ENCODE measurements around the gene VASP.
A peak's percentile ranks its signal among the peaks of the same experiment; 100 is the strongest.

Gene VASP

DNA sequence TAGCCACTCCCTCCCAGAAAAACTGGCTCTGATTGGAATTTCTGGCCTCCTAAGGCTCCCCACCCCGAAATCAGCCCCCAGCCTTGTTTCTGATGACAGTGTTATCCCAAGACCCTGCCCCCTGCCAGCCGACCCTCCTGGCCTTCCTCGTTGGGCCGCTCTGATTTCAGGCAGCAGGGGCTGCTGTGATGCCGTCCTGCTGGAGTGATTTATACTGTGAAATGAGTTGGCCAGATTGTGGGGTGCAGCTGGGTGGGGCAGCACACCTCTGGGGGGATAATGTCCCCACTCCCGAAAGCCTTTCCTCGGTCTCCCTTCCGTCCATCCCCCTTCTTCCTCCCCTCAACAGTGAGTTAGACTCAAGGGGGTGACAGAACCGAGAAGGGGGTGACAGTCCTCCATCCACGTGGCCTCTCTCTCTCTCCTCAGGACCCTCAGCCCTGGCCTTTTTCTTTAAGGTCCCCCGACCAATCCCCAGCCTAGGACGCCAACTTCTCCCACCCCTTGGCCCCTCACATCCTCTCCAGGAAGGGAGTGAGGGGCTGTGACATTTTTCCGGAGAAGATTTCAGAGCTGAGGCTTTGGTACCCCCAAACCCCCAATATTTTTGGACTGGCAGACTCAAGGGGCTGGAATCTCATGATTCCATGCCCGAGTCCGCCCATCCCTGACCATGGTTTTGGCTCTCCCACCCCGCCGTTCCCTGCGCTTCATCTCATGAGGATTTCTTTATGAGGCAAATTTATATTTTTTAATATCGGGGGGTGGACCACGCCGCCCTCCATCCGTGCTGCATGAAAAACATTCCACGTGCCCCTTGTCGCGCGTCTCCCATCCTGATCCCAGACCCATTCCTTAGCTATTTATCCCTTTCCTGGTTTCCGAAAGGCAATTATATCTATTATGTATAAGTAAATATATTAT lies 33.3 kb upstream of the VASP start:
- no peak for DNase-seq (ENCODE audit: low read depth)

DNA sequence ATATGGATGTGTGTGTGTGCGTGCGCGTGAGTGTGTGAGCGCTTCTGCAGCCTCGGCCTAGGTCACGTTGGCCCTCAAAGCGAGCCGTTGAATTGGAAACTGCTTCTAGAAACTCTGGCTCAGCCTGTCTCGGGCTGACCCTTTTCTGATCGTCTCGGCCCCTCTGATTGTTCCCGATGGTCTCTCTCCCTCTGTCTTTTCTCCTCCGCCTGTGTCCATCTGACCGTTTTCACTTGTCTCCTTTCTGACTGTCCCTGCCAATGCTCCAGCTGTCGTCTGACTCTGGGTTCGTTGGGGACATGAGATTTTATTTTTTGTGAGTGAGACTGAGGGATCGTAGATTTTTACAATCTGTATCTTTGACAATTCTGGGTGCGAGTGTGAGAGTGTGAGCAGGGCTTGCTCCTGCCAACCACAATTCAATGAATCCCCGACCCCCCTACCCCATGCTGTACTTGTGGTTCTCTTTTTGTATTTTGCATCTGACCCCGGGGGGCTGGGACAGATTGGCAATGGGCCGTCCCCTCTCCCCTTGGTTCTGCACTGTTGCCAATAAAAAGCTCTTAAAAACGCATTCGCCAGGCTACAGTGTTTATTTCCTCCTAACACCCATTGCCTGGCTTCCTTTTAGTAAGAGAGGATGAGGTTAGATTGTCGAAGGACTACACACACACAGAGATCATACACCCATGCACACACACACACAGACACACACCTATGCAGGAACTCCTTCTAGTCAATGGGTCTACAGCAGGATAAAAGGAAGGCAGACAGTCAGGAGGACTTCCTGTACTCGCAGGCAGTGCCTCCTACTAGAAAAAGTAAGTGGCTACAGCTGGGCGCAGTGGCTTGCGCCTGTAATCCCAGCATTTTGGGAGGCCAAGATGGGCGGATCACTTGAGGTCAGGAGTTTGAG lies 32.4 kb upstream of the VASP start:
- no peak for DNase-seq (ENCODE audit: low read depth)

DNA sequence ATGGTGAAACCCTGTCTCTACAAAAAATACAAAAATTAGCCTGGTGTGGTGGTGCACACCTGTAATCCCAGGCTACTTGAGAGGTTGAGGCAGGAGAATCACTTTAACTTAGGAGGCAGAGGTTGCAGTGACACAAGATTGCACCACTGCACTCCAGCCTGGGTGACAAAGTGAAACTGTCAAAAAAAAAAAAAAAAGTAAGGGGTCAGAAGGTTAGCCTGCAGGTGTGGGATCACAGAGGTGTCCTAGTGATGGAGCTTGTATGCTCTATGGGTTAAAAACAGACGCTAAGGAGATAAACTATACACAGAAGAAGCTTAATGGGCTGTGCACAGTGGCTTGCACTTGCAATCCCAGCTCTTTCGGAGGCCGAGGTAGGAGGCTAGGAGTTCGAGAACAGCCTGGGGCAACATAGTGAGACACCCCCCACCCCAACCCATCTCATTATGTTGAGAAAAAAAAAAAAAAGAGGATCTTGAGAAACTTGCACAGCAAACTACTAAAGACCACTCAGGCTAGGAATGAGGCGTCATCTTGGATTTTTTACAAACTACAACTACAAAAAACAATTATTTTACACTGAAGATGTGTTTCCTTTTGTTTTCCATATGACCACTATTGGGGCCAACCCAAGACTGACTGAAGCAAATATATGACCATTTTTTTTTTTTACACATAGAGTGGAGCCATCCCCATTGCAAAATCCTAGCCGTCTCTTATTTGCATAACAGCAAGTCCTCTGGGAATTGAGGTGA lies 31.6 kb upstream of the VASP start:
- no peak for DNase-seq (ENCODE audit: low read depth)

DNA sequence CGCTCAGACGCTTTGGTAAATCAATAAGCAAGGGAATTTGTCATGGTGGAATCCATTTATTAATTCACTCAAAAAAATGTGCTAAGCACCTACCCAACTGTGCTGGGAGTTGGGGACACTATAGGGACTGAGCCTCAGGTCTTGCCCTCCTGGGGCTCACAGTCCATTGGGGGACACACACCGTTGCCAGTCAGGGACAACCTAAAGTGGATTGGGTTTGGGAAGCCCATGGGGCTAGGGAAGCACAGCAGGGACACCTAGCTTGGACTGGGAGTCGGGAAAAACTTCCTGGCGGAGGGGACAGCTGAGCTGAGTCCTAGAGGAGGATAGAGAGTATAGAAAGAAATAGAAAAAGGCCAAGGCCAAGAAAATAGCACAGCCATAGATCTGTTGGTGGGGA lies 31.0 kb upstream of the VASP start:
- DNase-seq (ENCODE audit: low read depth), result no peak

DNA sequence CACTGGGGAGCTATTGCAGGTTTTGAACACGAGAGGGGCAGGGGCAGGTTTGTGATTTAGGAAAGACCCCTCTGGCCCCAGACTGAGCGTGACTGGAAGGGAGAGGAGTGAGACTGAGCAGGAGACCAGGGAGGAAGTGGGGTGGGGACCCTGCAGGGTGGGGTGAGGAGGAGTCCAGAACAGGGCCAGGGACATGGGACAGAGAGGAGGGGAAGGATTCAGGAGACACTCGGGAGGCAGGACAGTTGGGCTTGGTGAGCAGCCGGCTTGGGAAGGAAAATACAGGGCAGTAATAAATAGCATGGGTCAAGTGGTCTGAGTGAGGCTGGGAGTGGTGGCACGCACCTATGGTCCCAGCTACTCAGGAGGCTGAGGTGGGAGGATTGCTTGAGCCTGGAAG lies 30.1 kb upstream of the VASP start:
- DNase-seq (ENCODE audit: low read depth), result no peak

DNA sequence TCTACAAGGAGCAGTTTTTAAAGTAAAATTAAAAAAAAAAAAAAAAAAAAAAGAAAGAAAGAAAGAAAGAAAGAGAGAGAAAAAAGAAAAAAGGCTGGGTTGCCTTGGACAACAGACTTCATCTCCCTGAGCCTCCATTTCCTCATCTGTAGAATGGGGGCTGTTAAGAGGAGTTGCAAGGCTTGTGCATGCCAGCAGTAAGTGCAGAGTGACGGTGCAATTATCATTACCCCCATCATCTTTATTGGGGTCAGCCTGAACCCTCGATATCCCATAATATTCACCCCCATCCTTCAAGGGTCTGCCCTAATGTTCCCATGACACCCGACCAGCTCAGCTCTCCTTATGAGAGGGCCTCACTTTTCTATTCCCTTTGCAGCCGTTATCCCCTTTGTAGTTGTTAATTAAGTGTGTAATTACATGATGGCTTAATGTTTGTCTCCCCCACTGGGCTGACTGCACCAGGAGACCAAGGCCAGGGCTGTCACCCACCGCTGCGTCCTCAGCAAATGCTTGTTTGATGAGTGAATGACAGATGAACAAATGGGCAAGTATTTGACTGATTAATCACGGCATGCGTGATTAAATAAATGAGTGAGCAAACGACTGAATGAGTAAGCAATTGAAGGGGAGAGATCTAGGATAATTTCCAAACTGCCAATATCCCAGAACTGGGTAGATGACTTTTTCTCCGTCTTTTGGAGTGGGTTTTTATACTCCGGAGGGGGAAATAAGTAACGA lies 29.4 kb upstream of the VASP start:
- no peak for DNase-seq (ENCODE audit: low read depth)

DNA sequence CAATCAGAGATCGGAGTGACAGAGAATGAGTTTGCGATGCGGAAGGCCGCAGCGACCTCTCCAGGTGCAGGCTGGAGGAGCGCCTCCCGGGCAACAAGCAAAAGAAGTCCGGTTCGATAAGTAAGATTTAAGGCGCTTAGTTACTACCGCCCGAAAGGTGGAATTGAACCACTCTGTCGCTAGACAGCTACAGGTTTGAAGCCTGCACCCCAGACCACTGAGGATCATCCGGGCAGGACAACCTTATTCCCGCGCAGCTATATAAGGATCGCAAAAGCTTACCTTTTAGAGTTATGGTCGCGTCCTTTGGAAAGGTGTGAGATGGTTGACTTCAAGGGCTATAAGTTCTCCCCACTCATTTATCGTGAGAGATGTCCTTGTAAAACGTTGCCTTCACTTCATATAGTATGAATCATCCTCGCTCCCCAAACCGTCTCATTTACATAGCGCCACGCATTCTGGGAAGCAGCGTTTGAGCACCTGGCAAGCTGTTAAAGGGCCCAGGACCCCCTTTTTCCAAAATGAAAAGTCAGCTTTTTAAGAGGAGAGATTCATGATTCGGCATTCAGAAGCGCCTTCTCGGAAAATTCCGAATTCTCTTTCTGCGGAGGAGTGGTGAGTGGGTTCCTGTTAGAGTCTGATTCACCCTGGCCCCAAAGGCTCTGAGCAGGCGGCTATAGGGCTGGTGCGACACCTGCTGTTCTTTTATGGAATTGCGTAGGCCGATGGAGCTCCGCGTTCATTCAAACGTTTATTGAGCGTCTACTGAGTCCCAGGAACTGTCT lies 28.6 kb upstream of the VASP start:
- peak; percentile 76 for DNase-seq (ENCODE audit: low read depth)

DNA sequence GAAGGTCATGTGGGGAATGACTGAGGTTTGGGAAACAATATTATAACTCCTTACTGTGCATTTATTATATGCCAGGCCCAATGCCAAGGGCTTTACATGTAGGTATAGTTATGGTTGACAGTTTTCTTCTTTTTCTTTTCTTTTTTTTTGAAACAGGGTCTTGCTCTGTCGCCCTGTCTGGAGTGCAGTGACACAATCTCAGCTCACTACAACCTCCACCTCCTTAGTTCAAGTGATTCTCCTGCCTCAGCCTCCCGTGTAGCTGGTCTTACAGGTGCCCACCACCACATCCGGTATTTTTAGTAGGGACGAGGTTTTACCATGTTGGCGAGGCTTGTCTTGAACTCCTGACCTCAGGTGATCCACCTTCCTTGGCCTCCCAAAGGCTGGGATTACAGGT lies 24.2 kb upstream of the VASP start:
- DNase-seq (ENCODE audit: low read depth), result no peak

DNA sequence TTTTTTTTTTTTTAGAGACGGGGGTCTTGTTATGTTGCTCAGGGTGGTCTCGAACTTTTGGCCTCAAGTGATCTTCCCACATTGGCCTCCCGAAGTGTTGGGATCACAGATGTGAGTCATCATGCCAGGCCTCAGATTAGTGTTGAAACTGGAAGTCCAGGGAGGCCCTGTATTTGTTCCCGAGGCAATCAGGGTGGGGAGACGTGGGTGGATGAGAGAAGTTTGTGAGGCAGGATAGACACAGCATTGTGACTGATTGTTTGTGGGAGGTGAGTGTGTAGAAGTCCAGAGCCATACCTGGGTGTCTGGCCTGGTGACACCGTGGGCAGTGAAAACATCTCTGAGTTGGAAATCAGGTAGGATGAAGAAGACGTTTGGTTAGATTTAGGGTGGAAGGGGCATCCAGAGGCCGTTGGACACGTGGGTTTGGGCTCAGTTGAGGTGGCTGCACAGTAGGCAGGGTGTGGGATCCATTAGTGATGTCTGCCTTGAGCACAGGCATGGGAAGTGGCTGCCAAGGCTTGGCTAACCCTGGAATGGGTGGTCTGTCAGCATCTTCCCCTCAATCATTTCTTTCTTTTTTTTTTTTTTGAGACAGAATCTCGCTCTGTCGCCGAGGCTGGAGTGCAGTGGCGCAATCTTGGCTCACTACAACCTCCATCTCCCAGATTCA lies 22.9 kb upstream of the VASP start:
- no peak for DNase-seq (ENCODE audit: low read depth)

DNA sequence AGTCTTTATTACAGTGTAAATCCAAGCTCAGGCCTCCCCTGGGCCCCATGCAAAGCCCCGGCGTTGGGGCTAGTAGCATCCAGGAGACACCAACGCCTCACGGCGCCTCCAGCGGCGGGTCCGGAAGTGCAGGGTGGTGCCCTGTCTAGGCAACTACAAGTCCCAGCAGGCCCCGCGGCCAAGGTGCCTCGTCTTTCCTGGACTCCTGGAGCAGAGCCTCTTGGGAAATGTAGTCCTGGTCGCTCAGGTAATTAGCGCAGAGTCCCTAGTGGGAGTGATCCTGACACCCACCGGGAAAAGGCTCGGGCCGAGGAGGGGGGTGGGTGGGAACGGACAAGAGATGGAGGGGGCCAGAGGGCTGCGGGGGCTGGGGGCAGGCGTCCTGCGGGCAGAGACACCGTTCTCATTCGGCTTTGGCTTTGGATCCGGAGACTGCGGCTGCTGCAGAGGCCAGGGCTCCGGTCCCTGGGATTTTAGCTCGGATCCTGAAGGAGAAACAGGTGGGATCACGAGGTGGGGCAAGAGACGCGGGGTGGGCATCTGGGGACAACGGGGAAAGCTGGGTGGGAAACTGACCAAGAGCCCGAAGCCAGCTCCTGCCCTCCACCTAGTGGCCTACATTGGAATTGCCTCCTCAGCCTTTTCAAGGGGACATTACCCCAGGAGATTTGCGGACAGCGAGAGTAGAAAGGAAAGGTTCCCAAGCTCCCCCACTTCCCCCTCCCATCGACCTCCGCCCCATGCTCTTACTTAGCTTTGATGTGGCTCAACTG lies 21.8 kb upstream of the VASP start:
- no peak for DNase-seq (ENCODE audit: low read depth)

DNA sequence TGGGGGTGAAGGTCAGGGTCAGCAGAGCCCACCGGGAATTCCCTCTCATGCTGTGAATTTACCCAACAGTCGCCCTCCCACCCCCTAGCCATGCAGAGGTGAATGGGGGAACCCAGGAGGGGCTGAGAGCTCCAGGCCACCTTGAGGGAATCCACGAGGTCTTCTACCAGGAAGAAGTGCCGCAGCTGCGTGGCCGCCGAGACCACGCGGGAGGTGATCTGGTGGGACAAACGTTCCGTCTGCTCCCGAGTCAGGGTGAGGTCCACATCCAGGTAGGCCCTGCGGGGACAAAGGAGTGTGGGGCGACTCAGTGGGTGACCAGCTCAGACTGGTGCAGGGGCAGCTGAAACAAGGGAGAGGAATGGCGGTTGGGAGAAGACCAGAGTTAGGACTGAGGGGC lies 18.6 kb upstream of the VASP start:
- DNase-seq (ENCODE audit: low read depth), result no peak

DNA sequence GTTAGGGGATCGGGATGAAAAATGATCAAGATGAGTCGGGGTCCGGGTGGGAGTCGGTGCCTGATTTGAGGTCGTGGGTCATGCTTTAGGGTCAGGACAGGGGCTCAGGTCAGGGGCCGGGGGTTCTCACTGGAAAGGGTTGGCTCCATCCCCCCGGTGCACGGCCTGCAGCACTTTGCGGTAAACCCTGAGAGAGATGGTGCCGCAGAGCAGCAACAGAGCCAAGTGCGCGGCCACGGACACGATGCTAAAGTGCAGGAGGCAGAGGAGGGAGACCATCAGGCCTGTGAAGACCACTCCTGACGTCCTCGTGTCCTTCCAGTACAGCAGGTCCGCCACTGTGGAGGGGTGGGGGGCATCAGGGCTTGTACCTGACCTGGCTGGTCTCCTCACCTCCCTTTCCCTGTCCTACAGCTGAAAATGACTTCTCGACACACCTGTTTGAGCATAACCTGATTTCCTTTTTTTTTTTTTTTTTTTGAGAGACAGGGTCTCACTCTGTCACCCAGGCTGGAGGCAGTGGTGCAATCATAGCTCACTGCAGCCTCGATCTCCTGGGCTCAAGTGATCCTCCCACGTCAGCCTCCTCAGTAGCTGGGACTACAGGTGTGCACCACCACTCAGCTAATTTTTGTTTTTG lies 17.9 kb upstream of the VASP start:
- no peak for DNase-seq (ENCODE audit: low read depth)

DNA sequence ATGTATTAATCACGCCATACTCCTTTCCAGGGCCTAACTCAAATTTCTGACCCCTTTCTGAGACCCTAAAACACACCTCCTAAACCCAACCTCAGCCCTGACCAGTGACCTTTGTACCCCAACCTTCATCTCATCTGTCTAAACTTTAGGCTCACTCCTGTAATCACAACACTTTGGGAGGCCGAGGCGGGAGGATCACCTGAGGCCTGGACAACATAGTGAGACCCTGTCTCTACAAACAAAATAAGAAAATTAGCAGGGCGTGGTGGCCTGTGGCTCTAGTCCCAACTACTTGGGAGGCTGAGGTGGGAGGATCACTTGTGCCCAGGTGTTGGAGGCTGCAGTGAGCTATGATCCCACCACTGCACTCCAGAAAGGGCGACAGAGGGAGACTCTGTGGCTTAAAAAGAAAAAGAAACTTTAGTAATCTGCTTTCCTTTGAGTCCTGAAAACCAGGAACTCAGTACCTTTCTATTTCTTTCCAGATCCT lies 15.1 kb upstream of the VASP start:
- no peak for DNase-seq (ENCODE audit: low read depth)

DNA sequence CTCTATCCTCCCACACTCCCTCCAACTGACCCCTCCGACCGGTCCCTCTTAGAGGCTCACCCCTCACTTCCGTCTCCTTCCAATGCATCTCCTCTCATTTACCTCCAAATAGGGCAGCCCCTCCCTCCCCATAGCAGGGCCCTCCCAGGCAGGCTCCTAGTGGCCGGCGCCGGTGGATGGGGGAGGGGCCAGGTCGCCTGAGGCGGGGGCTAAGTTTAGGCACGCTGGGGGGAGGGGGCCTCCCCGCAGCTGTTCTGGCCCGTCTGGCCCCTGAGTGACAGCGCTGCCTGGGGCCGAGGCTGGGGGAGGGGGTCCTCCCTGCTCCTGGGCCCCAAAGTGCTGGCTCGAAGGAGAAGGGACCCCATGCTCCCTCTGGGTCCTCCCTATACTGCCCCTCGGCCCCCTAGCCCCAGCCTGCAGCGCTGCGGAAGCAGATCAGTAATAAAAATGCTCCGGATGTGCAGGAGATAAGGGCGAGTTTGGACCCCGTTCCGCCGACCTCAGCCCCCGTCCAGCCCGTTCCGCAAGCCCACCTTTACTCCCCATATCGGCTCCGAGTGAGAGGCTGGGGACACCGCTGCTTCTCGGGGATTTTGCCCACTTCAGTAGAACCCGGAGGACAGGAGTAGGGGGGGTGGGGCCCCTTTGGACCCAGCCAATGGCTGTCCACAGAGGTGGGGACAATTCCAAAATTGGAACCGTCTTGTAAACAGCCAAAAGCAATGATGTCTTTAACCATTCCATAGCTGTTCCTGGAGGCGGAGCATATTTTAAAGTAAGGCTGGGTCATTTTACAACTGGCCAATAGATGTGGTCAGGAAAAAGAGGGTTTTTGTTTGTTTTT lies 14.4 kb upstream of the VASP start:
- no peak for DNase-seq (ENCODE audit: low read depth)

DNA sequence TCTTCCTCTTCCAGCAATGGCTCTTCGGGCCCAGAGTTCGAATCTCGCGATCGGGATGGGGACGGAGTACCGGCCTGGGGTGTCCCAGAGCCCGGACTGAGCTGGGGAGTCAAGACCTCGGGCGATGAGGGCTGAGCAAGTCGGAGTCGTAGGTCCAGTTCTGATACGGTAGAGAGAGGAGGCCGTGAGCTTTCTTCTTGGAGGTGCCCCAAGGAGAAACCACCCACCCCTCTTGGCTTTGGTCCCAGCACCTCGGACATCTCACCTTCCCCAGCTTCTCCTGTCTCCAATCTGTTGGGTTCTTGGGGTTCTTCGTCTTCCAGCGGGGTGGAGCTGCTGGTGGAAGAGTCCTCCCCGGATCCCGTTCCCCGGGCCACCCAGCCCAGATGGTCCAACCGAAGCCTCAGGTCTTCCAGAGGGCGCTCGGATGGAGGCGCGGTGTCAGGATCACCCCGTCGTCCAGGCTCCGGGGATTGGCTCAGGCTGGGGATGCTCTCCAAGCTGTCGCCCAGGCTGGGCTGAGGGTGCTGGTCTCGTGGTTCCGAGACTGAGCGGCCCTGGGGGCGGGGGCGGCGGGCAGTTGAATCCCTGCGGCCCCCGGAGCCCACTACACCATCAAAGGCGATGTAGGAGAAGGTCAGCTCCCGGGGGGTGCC lies 12.9 kb upstream of the VASP start:
- no peak for DNase-seq (ENCODE audit: low read depth)

DNA sequence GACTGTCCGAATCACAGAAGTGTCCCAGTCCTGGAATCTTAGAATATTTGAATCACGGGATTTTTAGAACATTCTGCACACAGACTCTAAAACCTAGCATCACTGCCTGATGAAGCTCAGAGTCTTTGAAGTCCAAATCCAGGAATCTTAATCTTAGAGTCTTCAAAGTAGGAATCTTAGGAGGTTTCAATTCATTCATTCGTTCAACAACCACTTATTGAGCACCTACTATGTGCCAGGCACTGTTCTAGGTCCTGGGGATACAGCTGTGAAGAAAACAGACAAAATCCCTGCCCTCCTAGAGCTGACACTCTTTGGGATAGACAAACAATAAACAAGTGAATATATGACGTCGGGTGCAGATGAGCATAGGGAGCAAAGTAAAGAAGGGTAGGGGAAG lies 12.1 kb upstream of the VASP start:
- DNase-seq (ENCODE audit: low read depth), result no peak

DNA sequence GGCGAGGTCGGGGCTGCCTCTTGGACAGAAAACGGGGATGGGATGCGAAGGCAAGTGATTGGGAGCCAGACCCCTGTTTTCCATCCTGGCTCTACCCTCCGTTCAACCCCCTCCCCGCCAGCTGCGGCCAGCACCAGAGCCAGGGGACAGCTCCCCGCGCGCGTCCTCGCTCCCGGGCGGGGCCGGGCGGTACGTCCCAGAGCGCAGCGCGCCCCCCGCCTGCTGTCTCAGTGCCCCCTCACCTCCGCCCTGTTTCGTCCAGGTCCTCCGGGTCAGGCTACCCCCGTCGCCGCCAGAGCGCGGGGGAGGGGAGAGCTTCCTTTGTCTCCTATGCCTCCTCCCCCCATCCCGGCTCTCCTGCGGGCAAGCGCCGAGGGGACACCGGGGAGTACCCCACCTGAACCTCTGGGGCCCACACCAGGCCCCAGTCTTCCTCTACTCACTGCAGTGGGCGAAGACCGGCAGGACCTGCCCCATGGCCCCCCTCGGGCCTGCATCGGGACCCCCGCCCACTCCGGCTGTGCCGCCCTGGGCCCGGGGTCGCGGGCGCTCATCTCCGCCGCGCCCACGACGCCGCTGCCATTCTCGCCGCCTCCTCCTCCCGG lies 10.8 kb upstream of the VASP start:
- no peak for DNase-seq (ENCODE audit: low read depth)

Measured in non-pigmented ciliary epithelial cell (primary cell).